Liver (tissue), 3 donors: Measurements from ENCODE around the gene CIB4.

Source experiments
- CTCF ChIP-seq: fragments of 150-350 bp; IDR thresholded peaks from 2 replicates; pipeline ENCODE4 v1.5.1; 2017; ENCODE audit warnings: improper control_type of control experiment, low read depth, low read length; ENCODE audit not compliant: missing input control
- MAX ChIP-seq: IDR thresholded peaks from 2 replicates; pipeline ENCODE4 v1.6.1; 2016; ENCODE audit warnings: antibody characterized with exemption
- RAD21 ChIP-seq, 2 donors: IDR thresholded peaks; 2 replicates each; pipeline ENCODE4 v1.6.1; 2016; ENCODE audit warnings: antibody characterized with exemption in 2 of 2, mild to moderate bottlenecking in 2 of 2
- SP1 ChIP-seq: IDR thresholded peaks from 2 replicates; pipeline ENCODE4 v1.6.1; 2018; ENCODE audit warnings: antibody characterized with exemption, mild to moderate bottlenecking
- ZBTB33 ChIP-seq: IDR thresholded peaks from 2 replicates; pipeline ENCODE4 v1.6.1; 2016; ENCODE audit warnings: antibody characterized with exemption
- donor health status: healthy.
- donor health status: healthy.

- TF ChIP-seq CTCF (no peak), MAX (no peak), ZBTB33 (no peak), RAD21 (IDR thresholded peaks at IDR 0.05) (no peak), SP1 (no peak)
Measured at GRCh38 chr2:26652361-26653041, 11.3 kb upstream of the CIB4 start.
